Erythroblast (primary cell): ENCODE data around the gene AAGAB.

Experiments
- GATA1 ChIP-seq: IDR thresholded peaks from 2 replicates; pipeline ENCODE4 v1.6.1; 2011; ENCODE audit warnings: low read depth, mild to moderate bottlenecking, control low read depth, low read length, moderate library complexity
- POLR2A ChIP-seq: IDR thresholded peaks from 2 replicates; pipeline ENCODE4 v1.6.1; 2011; ENCODE audit warnings: mild to moderate bottlenecking, low read length

- TF ChIP-seq POLR2A: no peak
- no peak for TF ChIP-seq GATA1
These were observed 46.8 kb downstream of the AAGAB start for GRCh38 chr15:67207555-67208207.
